Thyroid gland (tissue), 4 donors: Measurements from ENCODE around the gene TTC22.

ENCODE experiments used
- CTCF ChIP-seq, 6 experiments: fragments of 200-600 bp in 3 of 6; fragments of 450-650 bp in 3 of 6; sonication (generic) in 3 of 6; IDR thresholded peaks; one replicate each; pipeline ENCODE4 v1.5.1; 2016 to 2019; ENCODE audit warnings: antibody characterized with exemption in 6 of 6, mild to moderate bottlenecking in 2 of 6, inconsistent platforms in 1 of 6, moderate library complexity in 1 of 6
- POLR2A ChIP-seq, 2 donors: fragments of 450-650 bp; IDR thresholded peaks; one replicate each; pipeline ENCODE4 v1.6.1; 2017; ENCODE audit warnings: antibody characterized with exemption in 2 of 2, mild to moderate bottlenecking in 2 of 2, moderate library complexity in 1 of 2

GRCh38 chr1:54748094-54748835 is 52.9 kb downstream of the TTC22 start:
- TF ChIP-seq CTCF (IDR thresholded peaks at IDR 0.05) (no peak), POLR2A (IDR thresholded peaks at IDR 0.05) (no peak)
